Activated CD4-positive, alpha-beta T cell treated with anti-CD3 and anti-CD28 coated beads, Interleukin-2, amount 50 U/mL, for 24 hours (primary cell): Measurements from ENCODE around the gene RNF141.

ENCODE experiments used
- DNase-seq, 2 donors: peaks; one replicate each; pipeline ENCODE4 v3.0.0-alpha.2; 2020; ENCODE audit warnings: low read depth in 1 of 2, low spot score in 1 of 2

RNF141 gene

DNA sequence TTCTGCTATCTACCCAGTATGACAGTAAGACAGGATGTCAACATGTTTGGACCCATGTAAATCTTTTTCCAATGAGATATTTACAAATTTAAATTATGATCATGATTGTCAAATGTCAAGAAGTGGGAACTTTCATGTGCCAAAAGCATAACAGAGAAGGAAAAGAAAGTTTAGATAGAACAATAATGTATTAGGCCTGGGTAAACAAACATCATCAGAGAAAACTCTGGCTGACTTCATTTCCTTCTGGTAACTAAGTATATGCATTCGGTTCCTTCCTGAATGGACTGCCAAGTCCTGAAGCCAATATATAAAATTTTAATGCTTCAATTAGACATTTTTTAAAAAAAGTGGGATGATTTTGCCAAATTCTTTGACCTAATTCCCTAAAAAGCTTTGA, 16.5 kb downstream of the RNF141 start:
- DNase-seq: no peak

DNA sequence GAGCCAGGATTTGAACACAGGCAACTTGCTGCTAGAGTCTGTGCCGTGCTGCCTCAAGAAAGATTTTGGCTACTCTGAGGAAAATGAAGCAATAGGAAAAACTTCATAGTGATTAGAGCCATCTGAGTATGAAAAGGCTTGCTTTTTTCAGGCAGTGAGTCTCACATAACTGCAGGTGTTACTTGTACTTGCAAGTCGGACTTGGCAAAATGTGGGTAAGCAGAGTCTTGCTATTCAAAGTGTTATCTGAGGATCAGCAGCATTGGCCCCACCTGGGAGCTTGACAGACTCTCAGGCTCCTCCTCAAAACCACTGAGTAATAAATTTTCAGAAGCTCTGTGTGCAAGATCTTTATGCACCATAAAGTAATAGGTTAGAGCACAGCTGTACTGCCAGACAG, 18.1 kb downstream of the RNF141 start:
- DNase-seq: no peak

DNA sequence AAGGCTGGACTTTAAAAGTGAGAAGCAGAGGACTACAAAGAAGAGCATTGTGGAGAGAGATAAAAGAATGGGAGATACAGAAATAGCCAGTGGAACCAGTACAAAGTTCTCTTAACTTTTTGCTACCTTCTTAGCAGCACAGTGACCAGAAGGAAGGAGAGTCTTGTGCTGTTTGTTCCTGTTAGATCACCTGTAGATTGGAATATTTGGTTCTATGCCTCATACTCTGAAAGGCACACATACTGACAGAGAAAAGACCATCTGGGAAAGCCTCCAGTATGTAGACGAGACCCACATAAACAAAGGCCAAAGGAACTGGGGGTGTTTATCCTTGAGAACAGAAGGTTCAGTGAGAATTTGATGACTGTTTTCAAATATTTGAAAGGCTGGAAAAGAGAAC, 18.7 kb downstream of the RNF141 start:
- DNase-seq: no peak

DNA sequence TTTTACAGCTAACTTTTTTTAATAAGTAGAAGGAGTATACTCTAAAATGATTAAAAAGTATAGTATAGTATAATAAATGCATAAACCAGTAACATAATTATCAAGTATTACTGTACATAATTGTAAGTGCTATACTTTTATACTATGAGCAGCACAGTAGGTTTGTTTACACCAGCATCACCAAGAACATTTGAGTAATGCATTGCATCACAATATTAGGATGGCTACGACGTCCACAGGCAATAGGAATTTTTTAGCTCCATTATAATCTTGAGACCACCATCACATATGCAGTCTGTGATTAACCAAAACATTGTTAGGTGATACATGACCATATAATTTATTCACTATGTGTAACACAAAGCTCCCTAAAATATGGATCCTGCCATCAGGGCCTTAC, 20.4 kb downstream of the RNF141 start:
- no peak for DNase-seq

DNA sequence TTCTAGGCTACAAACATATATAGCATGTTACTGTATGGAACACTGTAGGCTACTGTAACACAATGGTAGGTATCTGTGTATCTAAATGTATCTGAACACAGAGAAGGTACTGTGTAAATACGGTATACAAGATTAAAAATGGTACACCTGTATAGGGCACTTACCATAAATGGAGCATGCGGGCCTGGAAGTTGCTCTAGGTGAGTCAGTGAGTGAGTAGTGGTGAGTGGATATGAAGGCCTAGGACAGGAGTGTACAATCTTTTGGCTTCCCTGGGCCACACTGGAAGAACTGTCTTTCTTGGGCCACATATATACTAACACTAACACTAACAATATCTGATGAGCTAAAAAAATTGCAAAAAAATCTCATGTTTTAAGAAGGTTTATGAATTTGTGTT, 21.4 kb downstream of the RNF141 start:
- no peak for DNase-seq

DNA sequence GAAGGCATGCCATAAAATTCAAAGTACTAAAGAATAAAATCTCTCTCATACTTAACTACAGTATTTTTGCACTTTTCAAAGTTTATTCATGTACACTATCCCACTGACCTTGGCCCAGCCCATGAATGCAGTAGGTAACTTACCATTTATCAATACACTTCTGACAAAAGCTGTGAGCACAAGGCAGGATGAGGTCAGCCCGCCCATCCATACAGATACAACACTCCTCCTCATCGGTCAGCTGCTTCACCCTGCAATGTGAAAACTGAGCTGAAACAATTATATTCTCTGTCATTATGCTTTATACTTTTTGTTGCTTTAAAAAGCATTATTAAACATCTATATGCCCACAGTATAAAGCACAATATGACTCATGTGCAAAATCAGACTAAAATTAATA, 22.1 kb downstream of the RNF141 start:
- no peak for DNase-seq

DNA sequence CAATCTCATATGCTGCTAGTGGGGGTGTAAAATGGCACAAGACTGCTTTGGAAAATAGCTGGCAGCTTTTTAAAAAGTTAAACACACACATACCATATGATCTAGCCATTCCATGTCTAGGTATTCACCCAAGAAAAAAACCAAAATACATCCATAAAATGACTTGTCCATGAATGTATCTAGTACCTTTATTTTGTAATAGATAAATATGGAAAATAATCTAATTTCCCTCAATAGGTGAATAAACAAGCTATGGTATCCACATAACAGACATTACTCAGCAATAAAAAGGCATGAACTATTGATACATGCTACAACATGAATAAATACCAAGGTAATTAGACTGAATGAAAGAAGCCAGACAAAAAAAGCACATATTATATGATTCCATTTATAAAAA, 22.9 kb downstream of the RNF141 start:
- DNase-seq: no peak

DNA sequence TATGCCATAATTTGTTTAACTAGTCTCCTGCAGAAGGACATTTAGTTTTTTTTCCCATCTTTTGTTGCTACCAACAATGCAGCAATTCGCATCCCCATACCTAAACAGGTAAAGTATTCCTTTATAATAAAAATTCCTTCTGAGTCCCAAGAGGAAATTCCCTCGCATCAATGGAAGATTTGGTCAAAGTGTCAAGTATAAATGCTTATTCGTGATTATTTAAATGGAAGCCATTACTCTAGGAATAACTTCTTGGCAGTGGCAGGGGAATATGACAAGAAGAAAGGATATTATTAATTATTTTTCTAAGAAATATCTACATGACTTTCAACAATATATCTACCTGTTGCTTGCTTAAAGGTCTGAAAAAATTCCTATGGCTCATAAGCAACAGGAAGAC, 25.6 kb downstream of the RNF141 start:
- no peak for DNase-seq

DNA sequence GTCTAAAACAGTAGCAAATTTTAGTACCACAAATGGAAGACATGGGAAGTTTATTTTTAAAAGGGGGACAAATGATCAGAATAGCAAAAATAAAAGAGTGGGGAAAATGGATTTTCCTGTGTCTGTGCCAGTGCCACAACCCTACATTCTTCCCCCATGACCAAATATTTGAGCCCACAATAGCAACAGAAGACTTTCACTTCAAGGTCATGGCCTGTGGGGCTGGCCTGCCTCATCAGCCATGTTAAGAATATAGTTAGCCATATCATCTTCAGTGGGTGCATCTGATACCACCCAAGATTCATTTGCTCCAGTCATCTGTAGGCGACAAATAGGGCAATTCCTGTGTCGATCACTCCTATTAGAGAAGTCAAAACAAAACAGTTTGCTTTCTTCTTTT, 26.3 kb downstream of the RNF141 start:
- DNase-seq: no peak

DNA sequence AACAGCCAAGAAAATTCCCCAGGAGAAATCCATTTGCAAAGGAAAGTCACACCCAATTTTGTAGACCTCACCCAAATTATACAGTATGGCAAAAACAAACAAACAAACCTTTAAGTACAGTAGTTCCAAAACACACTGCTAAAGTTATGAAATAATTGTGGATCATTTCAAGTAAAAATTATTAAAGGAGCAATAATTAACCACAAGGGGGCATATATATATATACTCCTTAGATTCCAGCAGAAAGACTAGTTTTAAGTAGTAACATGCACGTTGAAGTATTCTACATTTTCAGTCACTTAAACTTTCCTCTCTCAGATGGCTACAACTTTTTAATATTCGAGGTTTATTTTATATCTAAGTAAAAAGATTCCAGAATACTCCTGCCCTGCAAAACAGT, 26.8 kb downstream of the RNF141 start:
- DNase-seq: no peak

DNA sequence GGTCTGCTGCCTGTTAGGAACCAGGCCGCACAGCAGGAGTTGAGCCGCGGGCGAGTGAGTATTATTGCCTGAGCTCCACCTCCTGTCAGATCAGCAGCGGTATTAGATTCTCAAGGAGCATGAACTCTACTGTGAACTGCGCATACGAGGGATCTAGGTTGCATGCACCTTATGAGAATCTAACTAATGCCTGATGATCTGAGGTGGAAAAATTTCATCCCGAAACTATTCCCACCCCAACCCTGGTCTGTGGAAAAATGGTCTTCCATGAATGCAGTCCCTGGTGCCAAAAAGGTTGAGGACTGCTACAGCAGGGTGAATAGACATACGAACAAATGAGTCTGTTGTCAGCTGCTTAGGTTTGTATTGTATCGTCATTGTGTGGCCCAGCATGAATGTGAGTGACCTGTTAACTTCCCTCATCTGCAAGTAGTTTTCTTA, 29.8 kb downstream of the RNF141 start:
- no peak for DNase-seq

DNA sequence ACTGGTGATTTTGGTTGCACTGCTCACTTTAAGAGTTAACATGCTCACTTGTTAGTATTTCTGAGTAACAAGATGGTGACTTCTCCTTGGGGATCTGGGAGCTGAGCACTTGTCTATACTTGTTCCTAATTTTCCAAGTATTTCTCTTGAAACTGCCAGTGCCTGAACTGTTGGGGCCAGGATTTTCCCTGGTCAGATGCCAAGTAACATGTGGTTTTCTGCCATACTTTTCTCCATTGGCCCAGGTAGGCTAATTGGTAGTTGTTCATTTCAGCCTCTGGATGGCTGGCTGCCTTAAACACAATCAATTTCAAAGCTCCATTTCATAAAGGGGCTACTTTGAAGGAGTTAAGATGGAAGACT, 35.0 kb downstream of the RNF141 start:
- no peak for DNase-seq

DNA sequence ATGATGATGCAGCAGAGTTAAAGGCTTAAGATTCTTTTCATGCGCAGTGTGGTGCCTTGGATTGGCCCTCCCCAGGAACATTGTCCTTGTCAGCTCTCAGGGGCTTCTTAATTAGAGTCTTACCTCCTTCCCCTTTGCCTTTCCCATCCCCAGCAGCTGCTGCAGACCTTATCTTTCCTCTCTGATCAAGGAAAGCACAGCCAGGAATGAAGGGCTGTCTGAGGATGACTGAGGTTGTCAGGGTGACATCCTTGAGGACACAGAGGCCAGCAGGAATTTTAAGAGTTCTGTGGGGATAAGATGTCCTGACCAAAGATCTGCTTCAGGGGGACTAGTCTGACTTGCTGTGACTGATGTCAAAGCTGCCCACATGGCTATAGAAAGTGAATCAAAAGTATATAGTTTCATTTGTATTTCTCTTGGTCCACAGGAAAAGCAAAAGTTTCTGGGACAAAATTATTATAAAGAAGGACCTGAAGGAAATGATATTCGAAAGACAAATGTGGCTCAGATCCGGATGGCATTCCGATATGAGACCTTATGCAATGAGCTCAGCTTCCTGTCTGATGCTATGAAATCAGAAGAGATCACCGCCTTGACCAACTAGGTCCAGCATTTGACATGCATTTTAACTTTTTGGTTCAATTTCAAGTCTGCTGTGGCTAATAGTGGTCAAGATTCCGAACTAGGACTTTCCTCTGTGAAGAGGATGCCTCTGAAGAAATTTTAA, 35.5 kb downstream of the RNF141 start:
- no peak for DNase-seq

DNA sequence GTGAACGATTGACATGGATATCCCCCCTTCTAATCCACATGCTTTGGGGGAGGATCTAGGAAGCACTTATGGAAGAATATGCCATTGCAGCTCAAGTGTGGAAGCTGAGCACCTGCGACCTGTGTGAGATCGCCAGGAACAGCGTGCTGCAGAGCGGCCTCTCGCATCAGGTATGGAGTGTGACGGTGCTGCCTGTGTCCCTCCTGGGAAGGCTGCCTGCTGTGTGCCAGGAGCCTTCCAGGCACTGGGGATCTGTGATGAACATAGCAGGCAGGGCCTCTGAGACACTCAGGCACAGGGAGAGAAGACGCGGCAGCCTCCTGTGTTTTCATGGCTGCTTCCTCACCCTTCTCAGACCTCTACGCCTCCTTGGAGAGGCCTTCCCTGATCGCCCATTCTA, 36.5 kb downstream of the RNF141 start:
- DNase-seq: no peak

DNA sequence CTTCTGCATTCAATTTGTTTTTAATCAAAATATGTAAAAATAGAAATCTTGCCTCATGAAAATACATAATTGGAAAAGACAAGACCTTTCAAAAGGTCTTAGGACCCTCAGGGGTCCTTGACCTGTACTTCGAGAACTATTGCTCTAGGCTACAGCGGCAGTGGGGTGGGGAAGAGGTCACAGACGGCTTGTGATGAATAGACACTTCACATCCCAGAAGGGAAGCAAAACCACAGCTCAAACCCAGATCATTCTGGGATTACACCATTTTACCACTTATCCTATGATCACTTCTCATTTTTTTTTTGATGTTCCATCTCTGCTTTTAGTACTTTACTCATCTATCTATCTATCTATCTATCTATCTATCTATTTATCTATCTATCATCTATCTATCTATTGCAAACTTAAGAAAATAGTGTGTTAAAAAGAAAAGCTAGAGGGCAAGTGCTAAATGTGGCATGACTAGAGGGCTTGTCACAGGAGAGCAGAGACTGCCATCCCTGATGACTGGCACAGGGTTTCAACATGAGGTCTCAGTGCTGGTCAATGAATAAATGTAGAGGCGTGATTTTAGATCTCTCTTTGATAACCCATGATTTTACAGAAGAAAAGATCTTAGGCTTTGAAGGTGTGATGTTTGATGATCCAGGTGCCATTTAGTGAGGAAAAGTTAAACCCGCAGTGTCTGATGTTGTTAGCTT, 37.1 kb downstream of the RNF141 start:
- no peak for DNase-seq

DNA sequence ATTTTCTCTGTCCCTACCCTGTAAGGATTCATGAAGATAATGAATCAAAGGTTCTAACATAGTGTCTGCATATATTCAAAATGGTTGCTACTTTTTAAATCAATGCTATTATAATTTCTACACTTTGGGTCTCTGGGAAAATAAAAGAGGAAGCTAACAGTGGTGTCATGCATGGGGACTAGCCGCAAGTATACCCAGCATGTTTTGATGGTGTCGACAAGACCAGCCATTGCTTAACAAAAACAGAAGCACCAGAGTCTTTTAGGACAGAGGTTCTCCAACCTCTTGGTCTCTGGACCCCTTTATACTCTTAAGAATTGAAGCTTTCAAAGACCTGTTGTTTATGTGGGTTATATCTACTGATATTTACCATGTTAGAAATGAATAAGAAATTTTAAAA, 37.8 kb downstream of the RNF141 start:
- DNase-seq: no peak

DNA sequence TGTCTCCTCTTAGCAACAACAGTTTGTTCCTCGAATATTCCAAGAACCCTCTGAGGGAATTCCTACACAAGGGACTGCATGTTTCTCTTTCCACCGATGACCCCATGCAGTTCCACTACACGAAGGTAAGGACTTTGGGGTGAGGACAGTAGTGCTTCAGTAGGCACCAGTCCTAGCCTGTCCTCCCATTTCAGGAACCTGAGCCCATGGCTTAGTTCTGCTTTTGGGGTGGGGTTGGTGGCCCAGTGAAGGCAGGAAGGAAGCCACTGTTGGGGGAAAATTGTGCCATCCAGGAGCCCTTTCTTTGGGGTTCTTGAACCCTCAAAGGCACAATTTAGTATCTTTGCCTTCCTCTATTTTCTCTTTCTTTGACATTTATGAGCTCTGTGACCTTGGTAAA, 38.2 kb downstream of the RNF141 start:
- DNase-seq: no peak

DNA sequence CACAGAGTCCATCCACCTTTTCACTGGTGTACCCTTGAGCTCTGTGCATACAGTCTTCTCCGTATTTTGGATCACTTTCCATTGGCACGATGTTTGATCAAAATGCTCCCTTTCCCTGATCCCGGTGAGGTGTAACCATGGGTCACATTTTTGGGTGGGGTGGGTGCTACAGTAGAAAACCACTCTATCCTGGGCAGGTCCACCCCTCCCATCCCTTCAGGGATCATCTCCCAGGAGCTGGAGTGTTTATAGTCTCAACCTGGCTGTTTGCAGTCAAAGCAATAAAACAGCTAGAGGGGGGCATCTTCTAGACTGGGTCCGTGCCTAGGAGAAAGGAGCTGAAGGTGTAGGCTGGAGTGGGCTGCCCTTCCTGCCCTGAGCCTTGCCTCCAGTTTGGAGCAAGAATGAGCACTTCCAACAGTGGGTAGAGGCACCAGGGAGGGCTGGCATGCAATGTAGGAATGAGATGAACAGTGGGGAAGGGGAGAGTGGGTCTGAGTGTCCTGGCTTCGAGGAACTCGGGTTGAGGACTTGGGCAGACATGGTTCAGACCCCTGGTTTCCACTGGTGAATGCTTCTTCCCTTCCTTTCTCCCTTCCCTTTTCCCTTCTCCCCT, 38.8 kb downstream of the RNF141 start:
- no peak for DNase-seq

DNA sequence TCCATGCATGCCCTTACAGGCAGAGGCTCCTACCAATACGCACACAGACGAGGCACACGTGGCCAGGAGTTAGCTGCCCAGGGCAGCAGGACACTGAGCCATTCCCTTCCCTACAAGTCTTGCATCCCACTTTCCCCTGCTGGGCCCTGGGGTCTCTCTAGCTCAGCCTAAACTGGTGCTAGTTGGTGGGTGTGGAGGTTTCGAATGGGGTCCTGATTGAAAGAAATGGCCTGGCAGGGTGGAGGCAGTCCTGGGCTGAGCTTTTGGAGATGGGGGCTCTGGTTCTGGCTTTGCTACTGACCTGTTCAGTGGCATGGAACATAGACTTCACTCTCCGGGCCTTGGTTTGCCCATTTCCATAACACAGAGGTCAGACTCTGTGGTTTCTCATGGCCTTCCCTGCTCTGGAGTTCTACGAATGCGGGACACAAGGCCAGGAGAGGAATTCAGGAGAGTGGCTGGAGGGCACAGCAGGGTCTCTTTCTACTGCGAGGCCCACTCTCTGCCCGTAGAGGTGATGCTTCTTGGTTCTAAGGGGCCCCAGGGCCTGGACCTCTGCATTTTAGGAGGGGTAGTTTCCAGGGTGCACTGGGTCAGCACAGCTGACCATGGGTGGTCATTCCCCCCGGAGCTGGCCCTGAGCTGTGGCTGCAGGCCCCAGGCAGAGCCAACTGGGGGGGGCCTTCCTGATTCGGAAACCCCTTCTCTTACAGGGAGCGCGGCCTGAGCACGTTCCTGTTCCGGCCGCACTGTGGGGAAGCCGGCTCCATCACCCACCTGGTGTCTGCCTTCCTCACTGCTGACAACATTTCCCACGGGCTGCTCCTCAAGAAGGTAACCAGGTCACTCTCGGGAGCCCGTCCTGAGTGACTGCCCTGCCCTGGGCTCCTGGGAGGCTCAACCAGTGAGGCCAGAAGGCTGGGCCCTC, 40.0 kb downstream of the RNF141 start:
- no peak for DNase-seq

DNA sequence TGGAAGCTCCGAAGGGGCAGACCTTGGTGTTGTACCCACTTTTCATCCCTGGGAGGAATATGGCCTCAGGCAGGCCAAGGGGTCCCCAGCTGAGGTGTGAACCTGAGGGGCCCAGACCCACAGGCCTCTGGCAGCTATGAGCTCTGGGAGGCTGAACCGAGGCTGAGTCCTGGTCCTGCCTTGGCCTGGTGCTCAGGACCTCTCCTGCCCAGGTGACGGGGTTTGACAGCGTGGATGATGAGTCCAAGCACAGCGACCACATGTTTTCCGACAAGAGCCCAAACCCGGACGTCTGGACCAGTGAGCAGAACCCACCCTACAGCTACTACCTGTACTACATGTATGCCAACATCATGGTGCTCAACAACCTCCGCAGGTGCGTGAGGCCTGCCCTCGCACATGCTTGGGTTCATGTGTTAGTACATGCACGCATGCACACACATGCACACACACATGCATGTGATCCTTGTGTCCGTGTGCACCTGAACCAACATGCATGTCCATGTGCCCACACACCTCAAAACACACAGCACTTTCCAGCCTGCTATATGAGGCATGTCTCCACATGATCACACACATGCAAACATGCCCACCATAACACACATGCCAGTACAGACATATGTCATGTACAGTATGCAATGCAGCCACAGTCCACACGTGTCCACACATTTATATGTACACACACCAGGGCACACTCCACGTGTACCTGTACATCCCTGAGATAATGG, 40.9 kb downstream of the RNF141 start:
- no peak for DNase-seq

DNA sequence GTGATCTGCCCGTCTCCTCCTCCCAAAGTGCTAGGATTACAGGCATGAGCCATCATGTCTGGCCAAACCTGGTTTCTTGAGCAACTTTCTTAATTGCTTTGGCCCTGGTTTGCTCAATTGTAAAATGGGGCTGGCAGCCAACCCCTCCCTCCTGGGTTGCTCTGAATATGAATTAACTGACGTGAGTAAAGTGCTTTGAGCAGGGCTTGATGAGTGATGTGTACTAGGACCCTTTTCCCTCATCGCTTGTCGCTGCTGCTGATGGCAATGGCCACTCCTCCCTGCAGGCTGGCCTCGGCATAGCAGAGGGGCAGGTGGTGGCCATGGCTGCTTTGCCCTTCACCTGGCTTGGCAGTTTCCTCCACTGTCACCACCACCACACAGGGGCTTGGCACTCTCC, 41.5 kb downstream of the RNF141 start:
- no peak for DNase-seq
